ENCODE measurements around the gene OLFM1. TPM values are rescaled to one million over a fixed set of nuclear protein-coding genes. Genes with fewer than 3 reads are reported as not detected.

Gene OLFM1
- polyA plus RNA-seq (2013, experiment 1 of 4): 26.5 TPM
- polyA plus RNA-seq (2013, experiment 2 of 4): 25.6 TPM
- polyA plus RNA-seq (2013, experiment 3 of 4): 23.2 TPM
- polyA plus RNA-seq (2013, experiment 4 of 4): 27.2 TPM

DNA sequence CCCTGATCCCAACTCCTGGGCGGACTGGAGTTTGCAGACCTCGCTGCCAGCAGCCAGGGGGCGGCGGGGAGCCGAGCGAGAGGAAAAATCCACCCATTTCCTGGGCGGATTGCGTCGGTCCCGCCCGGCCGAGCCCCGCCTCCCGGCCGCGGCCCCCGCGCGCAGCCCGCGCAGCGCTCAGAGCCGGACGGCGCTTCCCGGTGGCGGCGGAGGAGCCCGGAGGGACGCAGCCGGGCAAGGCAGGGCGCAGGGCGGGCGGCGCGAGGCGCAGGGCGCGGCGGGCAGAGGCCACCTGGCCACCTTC, at the start of gene OLFM1:
Gene OLFM1 (plus strand): TSS at position 180 of the 304 bp plus-strand sequence. CDS start 322 bp downstream, outside the sequence.
- Histone ChIP-seq H3K4me1 (ENCODE audit: control insufficient read depth, insufficient read depth, low read length) (peaks cover 23% of the 10 kb centered on the region), H3K9me3 (ENCODE audit: control insufficient read depth, low read length) (no peaks in the 10 kb centered on the region), H3K27me3 (ENCODE audit: control insufficient read depth, insufficient read depth, low read length, poor library complexity, severe bottlenecking) (peaks cover 47% of the 10 kb centered on the region), H3K4me3 (ENCODE audit: insufficient read depth, low read depth, low read length) (peak within 1 kb of the TSS; percentile 19), H3K36me3 (ENCODE audit: control insufficient read depth, insufficient read depth, low read length) (no peaks in the 10 kb centered on the region), H3K27ac (ENCODE audit: insufficient read depth, low read depth, low read length, poor library complexity, severe bottlenecking) (no peak within 1 kb of the TSS)
- 0 to 1% methylated on average over 40 of the region's 40 CpGs for WGBS, 2 experiments

DNA sequence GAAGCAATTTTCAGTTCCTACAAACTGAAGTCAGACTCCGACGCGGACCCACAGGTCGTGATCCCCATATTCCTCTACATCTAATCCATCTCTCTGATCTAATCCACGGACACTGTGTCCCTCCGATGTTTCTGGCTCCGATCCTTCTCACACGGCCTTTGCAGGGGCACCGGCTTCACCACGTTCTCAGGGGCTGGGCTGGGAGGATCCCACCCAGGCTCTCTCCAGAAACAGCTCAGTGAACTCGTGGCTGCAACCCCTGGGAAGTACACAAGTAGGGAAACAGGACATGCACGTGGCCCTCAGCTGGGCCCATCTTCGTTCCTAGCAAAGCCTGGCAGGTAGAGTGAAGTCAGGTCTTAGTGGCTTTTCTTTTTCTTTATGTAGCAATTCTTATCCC, 49.1 kb upstream of the OLFM1 start:
- Histone ChIP-seq H3K36me3 (ENCODE audit: control insufficient read depth, insufficient read depth, low read length) (no peaks in the 10 kb centered on the region), H3K27ac (ENCODE audit: insufficient read depth, low read depth, low read length, poor library complexity, severe bottlenecking) (no peak overlapping the region), H3K4me3 (ENCODE audit: insufficient read depth, low read depth, low read length) (no peak overlapping the region), H3K27me3 (ENCODE audit: control insufficient read depth, insufficient read depth, low read length, poor library complexity, severe bottlenecking) (no peaks in the 10 kb centered on the region), H3K4me1 (ENCODE audit: control insufficient read depth, insufficient read depth, low read length) (no peaks in the 10 kb centered on the region), H3K9me3 (ENCODE audit: control insufficient read depth, low read length) (no peaks in the 10 kb centered on the region)
- 86 to 90% methylated on average over 13 of the region's 13 CpGs for WGBS, 2 experiments

GRCh38 chr9:135038826-135039225, 48.6 kb upstream of the OLFM1 start:
- Histone ChIP-seq H3K36me3 (ENCODE audit: control insufficient read depth, insufficient read depth, low read length) (no peaks in the 10 kb centered on the region), H3K4me3 (ENCODE audit: insufficient read depth, low read depth, low read length) (no peak overlapping the region), H3K9me3 (ENCODE audit: control insufficient read depth, low read length) (no peaks in the 10 kb centered on the region), H3K4me1 (ENCODE audit: control insufficient read depth, insufficient read depth, low read length) (no peaks in the 10 kb centered on the region), H3K27me3 (ENCODE audit: control insufficient read depth, insufficient read depth, low read length, poor library complexity, severe bottlenecking) (no peaks in the 10 kb centered on the region), H3K27ac (ENCODE audit: insufficient read depth, low read depth, low read length, poor library complexity, severe bottlenecking) (no peak overlapping the region)
- 71 to 87% methylated on average over 3 of the region's 3 CpGs for WGBS, 2 experiments

DNA sequence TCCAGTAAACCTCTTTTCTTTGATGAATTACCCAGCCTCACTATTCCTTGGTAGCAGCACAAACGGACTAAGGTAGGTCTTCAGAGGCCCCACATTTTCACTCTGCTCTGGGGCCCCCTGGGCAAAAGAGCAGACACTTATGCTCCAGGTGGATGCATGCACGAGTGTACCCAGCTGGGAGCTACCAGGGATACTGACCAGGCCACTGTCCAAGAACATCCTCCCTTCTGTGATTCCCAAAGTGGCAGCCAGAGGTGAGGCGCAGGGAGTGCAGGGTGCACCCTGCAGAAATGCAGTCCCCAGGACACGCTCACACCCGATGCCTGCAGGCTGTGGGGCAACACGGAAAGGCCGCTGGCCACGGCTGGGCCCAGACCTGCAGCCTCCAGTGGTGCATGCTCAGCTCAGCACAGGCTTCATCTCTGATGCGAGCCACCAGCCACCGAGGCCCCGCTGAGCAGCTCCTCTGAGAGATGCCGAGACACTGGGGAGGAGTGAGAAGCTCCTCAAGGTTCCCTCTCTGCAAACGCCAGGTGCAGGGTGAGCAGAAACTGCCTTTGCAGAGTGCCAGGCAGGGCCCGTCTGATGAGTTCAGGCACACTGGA, 48.1 kb upstream of the OLFM1 start:
- H3K4me3 ChIP-seq (ENCODE audit: insufficient read depth, low read depth, low read length): no peak overlapping the region
- WGBS, 2 experiments: 90 to 91% methylated on average over 14 of the region's 14 CpGs
- no peaks in the 10 kb centered on the region for H3K9me3 ChIP-seq (ENCODE audit: control insufficient read depth, low read length)
- no peaks in the 10 kb centered on the region for H3K36me3 ChIP-seq (ENCODE audit: control insufficient read depth, insufficient read depth, low read length)
- no peak overlapping the region for H3K27ac ChIP-seq (ENCODE audit: insufficient read depth, low read depth, low read length, poor library complexity, severe bottlenecking)
- H3K27me3 ChIP-seq (ENCODE audit: control insufficient read depth, insufficient read depth, low read length, poor library complexity, severe bottlenecking): no peaks in the 10 kb centered on the region
- H3K4me1 ChIP-seq (ENCODE audit: control insufficient read depth, insufficient read depth, low read length): no peaks in the 10 kb centered on the region

DNA sequence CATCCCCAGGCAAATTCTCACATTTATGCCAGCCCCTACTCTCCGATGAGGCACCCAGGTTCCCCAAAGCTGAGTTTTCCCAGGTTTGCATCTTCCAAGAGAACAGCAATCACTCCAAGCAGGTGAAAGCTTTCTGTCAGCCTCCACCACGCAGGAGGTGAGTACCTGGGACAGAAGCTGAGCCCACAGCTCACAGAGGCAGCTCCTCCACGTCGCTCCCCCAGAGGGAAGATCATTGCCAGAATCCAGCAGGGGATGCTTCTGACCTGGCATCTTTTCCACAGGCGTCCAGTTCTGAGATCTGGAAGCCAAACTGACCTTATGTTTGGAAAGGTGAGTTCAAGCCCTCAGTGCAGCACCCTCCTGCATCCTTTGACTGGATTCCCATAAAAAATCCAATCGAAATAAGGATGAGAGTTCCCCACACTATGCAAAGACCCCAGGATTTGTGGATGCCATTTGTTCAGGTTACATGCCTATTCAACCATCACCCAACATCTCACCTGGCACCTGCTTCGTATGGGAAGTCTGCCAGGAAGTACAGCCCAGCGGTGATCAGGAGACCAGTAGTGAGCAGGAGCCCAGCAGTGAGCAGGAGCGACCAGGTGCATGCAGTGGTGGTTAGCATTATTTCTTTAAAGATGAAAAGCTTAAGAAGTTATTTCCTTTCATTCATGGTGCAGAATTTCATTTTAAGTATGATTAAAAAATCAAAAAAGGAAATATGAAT, 47.4 kb upstream of the OLFM1 start:
- no peaks in the 10 kb centered on the region for H3K4me1 ChIP-seq (ENCODE audit: control insufficient read depth, insufficient read depth, low read length)
- no peak overlapping the region for H3K4me3 ChIP-seq (ENCODE audit: insufficient read depth, low read depth, low read length)
- no peak overlapping the region for H3K27ac ChIP-seq (ENCODE audit: insufficient read depth, low read depth, low read length, poor library complexity, severe bottlenecking)
- 87 to 89% methylated on average over 9 of the region's 9 CpGs for WGBS, 2 experiments
- H3K27me3 ChIP-seq (ENCODE audit: control insufficient read depth, insufficient read depth, low read length, poor library complexity, severe bottlenecking): no peaks in the 10 kb centered on the region
- no peaks in the 10 kb centered on the region for H3K36me3 ChIP-seq (ENCODE audit: control insufficient read depth, insufficient read depth, low read length)
- no peaks in the 10 kb centered on the region for H3K9me3 ChIP-seq (ENCODE audit: control insufficient read depth, low read length)

DNA sequence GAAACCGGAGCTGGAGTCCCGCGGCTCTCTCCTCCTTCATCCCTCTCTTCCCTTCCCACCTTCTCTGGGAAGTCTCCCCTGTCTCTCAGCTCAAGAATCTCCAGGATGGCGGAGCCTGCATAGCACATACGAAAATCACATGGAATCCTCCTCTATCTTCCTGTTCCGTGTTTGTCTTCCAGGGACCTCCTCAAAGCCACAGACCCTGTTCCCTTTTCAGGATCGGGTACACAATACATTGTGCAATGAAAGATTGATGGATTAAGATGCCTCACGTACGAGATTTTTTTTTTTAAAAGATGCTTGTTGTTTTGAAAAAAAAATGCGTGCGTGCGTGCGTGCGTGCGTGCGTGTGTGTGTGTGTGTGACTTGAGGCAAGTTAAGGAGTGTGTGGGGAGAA, 46.6 kb upstream of the OLFM1 start:
- Histone ChIP-seq H3K27me3 (ENCODE audit: control insufficient read depth, insufficient read depth, low read length, poor library complexity, severe bottlenecking) (no peaks in the 10 kb centered on the region), H3K36me3 (ENCODE audit: control insufficient read depth, insufficient read depth, low read length) (no peaks in the 10 kb centered on the region), H3K4me1 (ENCODE audit: control insufficient read depth, insufficient read depth, low read length) (no peaks in the 10 kb centered on the region), H3K9me3 (ENCODE audit: control insufficient read depth, low read length) (no peaks in the 10 kb centered on the region), H3K4me3 (ENCODE audit: insufficient read depth, low read depth, low read length) (no peak overlapping the region), H3K27ac (ENCODE audit: insufficient read depth, low read depth, low read length, poor library complexity, severe bottlenecking) (no peak overlapping the region)
- 85 to 86% methylated on average over 16 of the region's 16 CpGs for WGBS, 2 experiments

GRCh38 chr9:135043345-135043744, 44.1 kb upstream of the OLFM1 start:
- Histone ChIP-seq H3K9me3 (ENCODE audit: control insufficient read depth, low read length) (no peaks in the 10 kb centered on the region), H3K27me3 (ENCODE audit: control insufficient read depth, insufficient read depth, low read length, poor library complexity, severe bottlenecking) (no peaks in the 10 kb centered on the region), H3K27ac (ENCODE audit: insufficient read depth, low read depth, low read length, poor library complexity, severe bottlenecking) (no peak overlapping the region), H3K36me3 (ENCODE audit: control insufficient read depth, insufficient read depth, low read length) (no peaks in the 10 kb centered on the region), H3K4me1 (ENCODE audit: control insufficient read depth, insufficient read depth, low read length) (no peaks in the 10 kb centered on the region), H3K4me3 (ENCODE audit: insufficient read depth, low read depth, low read length) (no peak overlapping the region)
- 95 to 97% methylated on average over 11 of the region's 11 CpGs for WGBS, 2 experiments

DNA sequence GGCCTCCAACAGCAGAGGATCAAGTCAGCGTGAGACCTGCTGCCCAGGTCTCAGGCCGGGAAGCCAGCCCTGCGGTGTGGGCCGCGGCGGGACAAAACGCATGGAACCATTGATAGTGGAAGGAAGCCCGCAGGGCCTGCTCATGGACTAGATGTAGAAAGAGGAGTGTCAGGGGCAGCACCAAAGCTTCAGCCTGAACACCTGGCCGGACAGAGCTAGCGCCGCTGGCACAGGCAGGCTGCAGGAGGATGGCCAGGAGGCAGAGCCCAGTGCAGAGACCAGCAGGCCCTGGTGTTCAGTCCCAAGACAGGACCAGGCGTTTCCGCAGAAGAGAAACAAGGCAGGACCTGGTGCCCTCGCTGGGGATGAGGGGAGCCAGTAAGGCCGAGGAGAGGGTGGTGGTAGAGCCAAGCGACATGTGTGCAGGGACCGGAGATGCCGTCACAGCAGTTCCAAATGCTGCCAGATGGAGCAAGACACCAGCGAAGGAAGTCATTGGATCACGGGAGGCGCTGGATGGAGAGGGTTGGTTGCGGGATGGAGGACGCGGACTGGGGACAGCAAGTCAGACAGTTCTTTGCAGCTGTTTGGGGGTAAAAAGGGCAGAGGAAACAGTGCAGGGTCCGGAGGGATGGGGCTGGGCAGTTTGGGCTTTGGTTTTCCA, 42.1 kb upstream of the OLFM1 start:
- WGBS, 2 experiments: 89 to 90% methylated on average over 25 of the region's 25 CpGs
- H3K36me3 ChIP-seq (ENCODE audit: control insufficient read depth, insufficient read depth, low read length): no peaks in the 10 kb centered on the region
- no peak overlapping the region for H3K27ac ChIP-seq (ENCODE audit: insufficient read depth, low read depth, low read length, poor library complexity, severe bottlenecking)
- H3K4me1 ChIP-seq (ENCODE audit: control insufficient read depth, insufficient read depth, low read length): no peaks in the 10 kb centered on the region
- H3K9me3 ChIP-seq (ENCODE audit: control insufficient read depth, low read length): no peaks in the 10 kb centered on the region
- no peaks in the 10 kb centered on the region for H3K27me3 ChIP-seq (ENCODE audit: control insufficient read depth, insufficient read depth, low read length, poor library complexity, severe bottlenecking)
- no peak overlapping the region for H3K4me3 ChIP-seq (ENCODE audit: insufficient read depth, low read depth, low read length)

- no peaks in the 10 kb centered on the region for H3K36me3 ChIP-seq (ENCODE audit: control insufficient read depth, insufficient read depth, low read length)
- 90 to 93% methylated on average over 18 of the region's 18 CpGs for WGBS, 2 experiments
- no peak overlapping the region for H3K27ac ChIP-seq (ENCODE audit: insufficient read depth, low read depth, low read length, poor library complexity, severe bottlenecking)
- no peaks in the 10 kb centered on the region for H3K9me3 ChIP-seq (ENCODE audit: control insufficient read depth, low read length)
- no peaks in the 10 kb centered on the region for H3K27me3 ChIP-seq (ENCODE audit: control insufficient read depth, insufficient read depth, low read length, poor library complexity, severe bottlenecking)
- H3K4me1 ChIP-seq (ENCODE audit: control insufficient read depth, insufficient read depth, low read length): no peaks in the 10 kb centered on the region
- no peak overlapping the region for H3K4me3 ChIP-seq (ENCODE audit: insufficient read depth, low read depth, low read length)
These were observed 41.3 kb upstream of the OLFM1 start for GRCh38 chr9:135045928-135046738.

Measured in ectodermal cell (in vitro differentiated cells).